Stomach (tissue), 9 donors: ENCODE results near the gene CLCN6. TPM values are rescaled to one million over a fixed set of nuclear protein-coding genes. Genes with fewer than 3 reads are reported as not detected.

Source experiments
- DNase-seq, 2 donors: peaks; one replicate each; pipeline versions ENCODE4 v3.0.0 to v3.0.0-alpha.2; 2013 to 2019
- H3K27ac ChIP-seq, 5 donors: fragments of 200-600 bp in 4 of 5; sonication (generic) in 4 of 5; one replicate each; pipeline ENCODE4 v1.5.1; 2013 to 2019; ENCODE audit warnings: mild to moderate bottlenecking in 1 of 5, moderate library complexity in 1 of 5
- H3K27me3 ChIP-seq, 3 donors: fragments of 200-600 bp; sonication (generic); one replicate each; pipeline ENCODE4 v1.5.1; 2017 to 2019; ENCODE audit warnings: mixed run types in 1 of 3
- H3K36me3 ChIP-seq, 4 donors: fragments of 200-600 bp; sonication (generic); 1 replicate in 3 of 4; 2 replicates in 1 of 4; pipeline ENCODE4 v1.5.1; 2016 to 2019
- H3K4me1 ChIP-seq, 4 donors: fragments of 200-600 bp; sonication (generic); one replicate each; pipeline ENCODE4 v1.5.1; 2016 to 2019
- H3K4me3 ChIP-seq, 4 donors: fragments of 200-600 bp; sonication (generic) in 3 of 4; one replicate each; pipeline ENCODE4 v1.5.1; 2016 to 2019; ENCODE audit warnings: mild to moderate bottlenecking in 1 of 4
- H3K9me3 ChIP-seq, 4 donors: fragments of 200-600 bp; sonication (generic); one replicate each; pipeline ENCODE4 v1.5.1; 2016 to 2019
- CTCF ChIP-seq, 7 experiments: fragments of 450-650 bp in 4 of 7; fragments of 200-600 bp in 3 of 7; sonication (generic) in 3 of 7; IDR thresholded peaks; one replicate each; pipeline ENCODE4 v1.5.1; 2016 to 2019; ENCODE audit warnings: antibody characterized with exemption in 7 of 7, control low read depth in 2 of 7, mild to moderate bottlenecking in 1 of 7
- EP300 ChIP-seq: sonication (generic); formaldehyde crosslinking; IDR thresholded peaks from one replicate; pipeline ENCODE4 v1.6.1; 2017; ENCODE audit warnings: antibody characterized with exemption
- POLR2A ChIP-seq, 4 donors: fragments of 450-650 bp; IDR thresholded peaks; one replicate each; pipeline ENCODE4 v1.6.1; 2016; ENCODE audit warnings: antibody characterized with exemption in 4 of 4, control low read depth in 2 of 4, mild to moderate bottlenecking in 1 of 4, moderate library complexity in 1 of 4
- POLR2AphosphoS5 ChIP-seq, 3 donors: sonication (generic); formaldehyde crosslinking; IDR thresholded peaks; one replicate each; pipeline ENCODE4 v1.6.1; 2016; ENCODE audit warnings: antibody characterized with exemption in 3 of 3
- WGBS, 5 donors: extraction: QIAGEN DNeasy Blood & Tissue Kit in 3 of 5; methylation state at CpG; one replicate each; pipeline versions ENCODE4 v1.1.5 to v1.1.7; 2013 to 2018; 5-methylcytosine and 5-hydroxymethylcytosine counted together
- intact Hi-C: fragments of 100-400 bp; cut with DNase I; formaldehyde crosslinking; loops from one replicate; pipeline ENCODE4 v1.15.1; 2023; ENCODE audit warnings: low total_unique reads
- polyA plus RNA-seq, 3 donors: library from polyadenylated mRNA; stranded (reverse); fragments of 200-250 nt; gene quantifications; one replicate each; pipeline ENCODE4 v1.2.3, GENCODE V29; 2013
- total RNA-seq, 5 donors: library from RNA; depleted of rRNA; stranded (reverse); fragments of >200 nt; gene quantifications; one replicate each; pipeline versions ENCODE4 v1.1.0 to v1.2.3, GENCODE V29; 2014 to 2016
- donor health status: healthy with polysubstance abuse.
- donor health status: Bipolar disorder and iron deficiency.
- donor health status: healthy.

The CLCN6 gene
- total and polyA plus RNA-seq, 8 donors, result 4.1 to 49.6 (median 10.2) TPM

- peak in 1 of 3 donors; percentile 57 for TF ChIP-seq POLR2AphosphoS5 (IDR thresholded peaks at IDR 0.05)
- TF ChIP-seq POLR2A (IDR thresholded peaks at IDR 0.05), result no peak
- TF ChIP-seq CTCF (IDR thresholded peaks at IDR 0.05), result peak in 5 of 7 experiments; percentile 91 to 92 (median 92)
- TF ChIP-seq EP300, result no peak
- H3K27ac ChIP-seq, result no peak overlapping the region
- H3K4me3 ChIP-seq, result no peak overlapping the region
- intact Hi-C loops, result loop anchor here (5.0 to 10.0 kb wide), 2 partner anchors 54 to 126 kb away; no protein-coding TSS in a partner anchor
- peaks cover 0 to 25% (median 0%) of the 10 kb centered on the region in 4 donors for H3K4me1 ChIP-seq
- H3K9me3 ChIP-seq, result no peaks in the 10 kb centered on the region
- H3K36me3 ChIP-seq, result peaks cover 79 to 100% (median 99%) of the 10 kb centered on the region in 4 donors
- peak; percentile 75 to 86 for DNase-seq
- 57 to 69% (median 65%) methylated on average over 34 to 40 of the region's 40 CpGs for WGBS, 5 donors
- no peaks in the 10 kb centered on the region for H3K27me3 ChIP-seq
Observed at GRCh38 chr1:11838349-11839272, 32.6 kb downstream of the CLCN6 start.

GRCh38 chr1:11839727-11840705, 34.0 kb downstream of the CLCN6 start:
- 88 to 94% (median 91%) methylated on average over 19 to 20 of the region's 20 CpGs for WGBS, 5 donors
- intact Hi-C loops, result loop anchor here (5.0 to 10.0 kb wide), 2 partner anchors 52 to 125 kb away; no protein-coding TSS in a partner anchor
- Histone ChIP-seq H3K4me3 (no peak overlapping the region), H3K36me3 (peaks cover 71 to 100% (median 99%) of the 10 kb centered on the region in 4 donors), H3K27ac (no peak overlapping the region), H3K9me3 (no peaks in the 10 kb centered on the region), H3K4me1 (peaks cover 0 to 25% (median 0%) of the 10 kb centered on the region in 4 donors), H3K27me3 (no peaks in the 10 kb centered on the region)
- DNase-seq, result no peak
- TF ChIP-seq CTCF (IDR thresholded peaks at IDR 0.05) (no peak), EP300 (no peak), POLR2AphosphoS5 (IDR thresholded peaks at IDR 0.05) (no peak), POLR2A (IDR thresholded peaks at IDR 0.05) (no peak)

DNA sequence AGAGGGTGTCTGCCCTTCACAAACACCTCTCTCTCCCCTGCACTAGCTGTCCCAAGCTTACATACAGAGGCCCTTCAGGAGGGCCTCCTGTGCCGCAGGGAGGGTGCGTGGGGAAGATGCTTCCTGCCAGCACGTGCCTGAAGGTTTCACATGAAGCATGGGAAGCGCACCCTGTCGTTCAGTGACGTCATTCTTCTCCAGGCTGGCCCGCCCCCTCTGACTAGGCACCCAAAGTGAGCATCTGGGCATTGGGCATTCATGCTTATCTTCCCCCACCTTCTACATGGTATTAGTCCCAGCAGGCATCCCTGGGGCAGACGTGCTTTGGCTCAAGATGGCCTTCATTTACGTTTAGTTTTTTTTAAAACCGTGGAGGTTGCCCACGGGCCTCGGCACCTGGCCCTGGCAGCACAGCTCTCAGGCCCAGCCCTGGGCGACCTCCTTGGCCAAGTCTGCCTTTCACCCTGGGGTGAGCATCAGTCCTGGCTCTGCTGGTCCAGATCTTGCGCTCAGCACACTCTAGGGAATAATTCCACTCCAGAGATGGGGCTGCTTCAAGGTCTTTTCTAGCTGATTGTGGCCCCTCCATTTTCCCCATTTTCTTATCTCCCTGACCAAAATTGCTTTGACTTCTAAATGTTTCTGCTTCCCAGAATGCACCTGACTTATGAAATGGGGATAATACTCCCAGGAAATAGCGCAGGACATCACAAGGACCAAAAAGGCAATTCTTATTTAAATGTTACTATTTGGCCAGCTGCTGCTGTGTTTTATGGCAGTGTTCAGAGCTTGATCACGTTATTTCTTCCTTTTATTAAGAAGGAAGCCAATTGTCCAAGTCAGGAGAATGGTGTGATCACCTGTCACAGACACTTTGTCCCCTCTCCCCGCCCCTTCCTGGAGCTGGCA, 35.5 kb downstream of the CLCN6 start:
- 80 to 88% (median 85%) methylated on average over 16 to 17 of the region's 17 CpGs for WGBS, 5 donors
- H3K9me3 ChIP-seq, result no peaks in the 10 kb centered on the region
- no peaks in the 10 kb centered on the region for H3K27me3 ChIP-seq
- peaks cover 0 to 25% (median 0%) of the 10 kb centered on the region in 4 donors for H3K4me1 ChIP-seq
- H3K4me3 ChIP-seq, result no peak overlapping the region
- no peak for TF ChIP-seq POLR2AphosphoS5 (IDR thresholded peaks at IDR 0.05)
- TF ChIP-seq POLR2A (IDR thresholded peaks at IDR 0.05), result no peak
- no peak for TF ChIP-seq CTCF (IDR thresholded peaks at IDR 0.05)
- no peak for TF ChIP-seq EP300
- peaks cover 58 to 99% (median 93%) of the 10 kb centered on the region in 4 donors for H3K36me3 ChIP-seq
- intact Hi-C loops, result no loop called here
- DNase-seq, result no peak
- H3K27ac ChIP-seq, result no peak overlapping the region
